Measurements from ENCODE around the gene EPB41L4B. TPM values are rescaled to one million over a fixed set of nuclear protein-coding genes. Genes with fewer than 3 reads are reported as not detected.

Gene EPB41L4B
- total and polyA plus RNA-seq, 2 donors from 2014 or later = 6.5 to 7.7 TPM

DNA sequence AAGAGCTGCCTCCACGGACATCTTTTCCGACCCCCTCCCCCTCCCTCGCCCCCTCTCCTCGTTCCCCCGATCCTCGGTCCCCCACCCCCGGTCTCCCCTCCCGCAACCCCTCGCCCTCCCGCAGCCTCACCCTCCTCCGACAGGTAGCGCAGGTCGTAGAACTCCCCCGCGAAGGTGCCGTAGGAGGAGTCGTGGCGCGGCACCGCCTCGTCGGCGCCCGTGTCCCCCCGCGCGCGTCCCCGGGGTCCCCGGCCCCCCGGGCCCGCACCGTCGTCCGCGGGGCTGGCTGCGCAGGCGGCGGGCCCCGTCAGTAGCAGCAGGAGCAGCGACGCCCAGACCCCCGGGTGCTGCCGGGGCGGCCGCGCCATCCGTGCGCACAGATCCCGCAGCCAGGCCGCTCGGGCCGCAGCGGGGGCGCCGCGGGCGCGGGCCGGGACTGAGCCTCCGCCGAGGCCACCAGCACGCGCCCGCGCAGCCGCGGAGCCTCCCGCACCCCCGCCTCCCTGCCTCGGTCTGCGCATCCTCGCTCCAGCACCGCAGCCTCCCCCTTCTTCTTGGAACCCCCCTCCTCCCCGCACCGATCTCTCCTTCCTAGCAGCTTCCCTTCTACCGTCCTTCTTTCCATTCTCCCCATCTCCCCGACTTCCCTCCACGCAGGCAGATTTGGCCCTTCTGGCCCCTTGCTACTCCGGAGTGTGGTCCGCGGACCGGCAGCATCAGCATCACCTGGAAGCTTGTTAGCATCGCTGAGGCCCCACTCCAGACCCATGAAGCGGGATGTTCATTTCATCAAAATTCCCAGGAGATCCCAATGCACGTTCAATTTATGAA, 153.9 kb downstream of the EPB41L4B start, which contains the start of gene FRRS1L:
Gene FRRS1L (minus strand): TSS at position 479 of the 831 bp plus-strand sequence. CDS start 111 bp downstream, at position 368.
- H3K4me3 ChIP-seq (ENCODE audit: low read length in 3 of 3) = no peak within 1 kb of the TSS
- H3K9me3 ChIP-seq (ENCODE audit: control insufficient read depth in 2 of 3, insufficient read depth in 1 of 3, low read length in 3 of 3) = no peaks in the 10 kb centered on the region
- no peaks in the 10 kb centered on the region for H3K27me3 ChIP-seq (ENCODE audit: control insufficient read depth, insufficient read depth, low read length)
- no peak within 1 kb of the TSS for H3K9ac ChIP-seq (ENCODE audit: low read length in 3 of 3)
- no peaks in the 10 kb centered on the region for H3K4me1 ChIP-seq (ENCODE audit: control insufficient read depth in 2 of 3, insufficient read depth in 2 of 3, low read depth in 1 of 3, low read length in 3 of 3)
- DNase-seq = peak in 4 of 5 donors; percentile 31 to 60 (median 48)
- FAIRE-seq = no peak
- no peaks in the 10 kb centered on the region for H3K36me3 ChIP-seq (ENCODE audit: control insufficient read depth in 2 of 3, insufficient read depth in 3 of 3, low read length in 3 of 3)
- intact Hi-C loops (cut with DNase I) = no loop called here
- no peak for TF ChIP-seq CTCF (IDR thresholded peaks at IDR 0.05; ENCODE audit: borderline replicate concordance, extremely low read depth, insufficient read depth)
- no peak within 1 kb of the TSS for H3K27ac ChIP-seq (ENCODE audit: low read depth in 2 of 2, low read length in 2 of 2)

DNA sequence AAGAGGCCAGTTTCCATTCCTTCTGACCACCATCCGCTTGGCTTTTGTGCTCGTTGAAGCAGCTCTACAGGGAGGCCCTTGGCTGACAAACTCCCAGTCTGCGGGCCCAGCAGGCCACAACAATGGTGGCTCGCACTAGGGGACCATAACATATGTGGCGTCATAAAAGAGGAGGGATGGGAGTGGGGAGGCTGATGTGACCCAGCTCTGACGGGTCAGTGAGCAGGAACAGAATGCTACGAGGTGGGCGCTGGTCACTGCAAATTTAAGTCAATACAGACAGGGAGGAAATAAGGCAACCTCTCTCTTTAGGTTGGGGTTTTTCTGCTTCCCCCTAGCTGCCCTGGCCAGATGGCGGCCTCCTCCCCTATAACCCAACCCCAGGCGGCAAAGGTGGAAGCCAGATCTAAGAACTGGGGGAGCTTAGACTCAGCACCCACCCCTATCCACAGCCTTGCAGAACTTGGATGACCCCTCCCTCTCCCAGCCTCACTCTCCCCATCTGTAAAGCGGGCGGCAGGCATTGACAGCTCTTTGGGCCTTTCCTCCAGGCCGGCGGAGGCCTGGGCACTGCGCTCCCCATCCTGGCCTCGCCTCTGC, 154.6 kb downstream of the EPB41L4B start:
- no peak for FAIRE-seq

GRCh38 chr9:109164042-109164441, 156.8 kb downstream of the EPB41L4B start:
- H3K9ac ChIP-seq (ENCODE audit: low read length in 3 of 3) = no peak overlapping the region
- FAIRE-seq (no peak), DNase-seq (no peak)
- no peak for TF ChIP-seq CTCF (IDR thresholded peaks at IDR 0.05; ENCODE audit: borderline replicate concordance, extremely low read depth, insufficient read depth)
- H3K27ac ChIP-seq (ENCODE audit: low read depth in 2 of 2, low read length in 2 of 2) = no peak overlapping the region
- H3K4me3 ChIP-seq (ENCODE audit: low read length in 3 of 3) = no peak overlapping the region
- intact Hi-C loops (cut with DNase I) = no loop called here
- H3K9me3 ChIP-seq (ENCODE audit: control insufficient read depth in 2 of 3, insufficient read depth in 1 of 3, low read length in 3 of 3) = no peaks in the 10 kb centered on the region
- H3K27me3 ChIP-seq (ENCODE audit: control insufficient read depth, insufficient read depth, low read length) = no peaks in the 10 kb centered on the region
- H3K4me1 ChIP-seq (ENCODE audit: control insufficient read depth in 2 of 3, insufficient read depth in 2 of 3, low read depth in 1 of 3, low read length in 3 of 3) = no peaks in the 10 kb centered on the region
- H3K36me3 ChIP-seq (ENCODE audit: control insufficient read depth in 2 of 3, insufficient read depth in 3 of 3, low read length in 3 of 3) = no peaks in the 10 kb centered on the region

More for the DNA sequence above, 154.6 kb downstream of the EPB41L4B start:
- H3K36me3 ChIP-seq (ENCODE audit: control insufficient read depth in 2 of 3, insufficient read depth in 3 of 3, low read length in 3 of 3) = no peaks in the 10 kb centered on the region
- no peak overlapping the region for H3K27ac ChIP-seq (ENCODE audit: low read depth in 2 of 2, low read length in 2 of 2)
- no peak overlapping the region for H3K4me3 ChIP-seq (ENCODE audit: low read length in 3 of 3)
- no peak for DNase-seq
- no peaks in the 10 kb centered on the region for H3K27me3 ChIP-seq (ENCODE audit: control insufficient read depth, insufficient read depth, low read length)
- H3K9ac ChIP-seq (ENCODE audit: low read length in 3 of 3) = no peak overlapping the region
- H3K4me1 ChIP-seq (ENCODE audit: control insufficient read depth in 2 of 3, insufficient read depth in 2 of 3, low read depth in 1 of 3, low read length in 3 of 3) = no peaks in the 10 kb centered on the region
- H3K9me3 ChIP-seq (ENCODE audit: control insufficient read depth in 2 of 3, insufficient read depth in 1 of 3, low read length in 3 of 3) = no peaks in the 10 kb centered on the region
- TF ChIP-seq CTCF (IDR thresholded peaks at IDR 0.05; ENCODE audit: borderline replicate concordance, extremely low read depth, insufficient read depth) = no peak
- intact Hi-C loops (cut with DNase I) = no loop called here

Data from kidney (tissue), 14 donors.